HUES6 (cell line): ENCODE data around the gene DOCK9.

Source experiments
- H3K27ac ChIP-seq: 2 replicates; pipeline ENCODE4 v1.7.0; 2013; ENCODE audit warnings: low read depth, mild to moderate bottlenecking, low read length, inconsistent platforms
- H3K27me3 ChIP-seq: 2 replicates; pipeline ENCODE4 v1.6.1; 2013; ENCODE audit warnings: low read length; ENCODE audit not compliant: control insufficient read depth, insufficient read depth
- H3K36me3 ChIP-seq: 2 replicates; pipeline ENCODE4 v1.6.1; 2013; ENCODE audit warnings: low read length; ENCODE audit not compliant: control insufficient read depth, insufficient read depth
- H3K4me1 ChIP-seq: 2 replicates; pipeline ENCODE4 v1.6.1; 2013; ENCODE audit warnings: low read length; ENCODE audit not compliant: control insufficient read depth, insufficient read depth
- H3K4me3 ChIP-seq: 2 replicates; pipeline ENCODE4 v1.5.1; 2013; ENCODE audit warnings: low read depth, low read length
- H3K9ac ChIP-seq: one replicate; pipeline ENCODE4 v1.6.1; 2013; ENCODE audit warnings: mild to moderate bottlenecking, low read length
- H3K9me3 ChIP-seq: 2 replicates; pipeline ENCODE4 v1.6.1; 2013; ENCODE audit warnings: low read depth, low read length; ENCODE audit not compliant: control insufficient read depth, insufficient read depth

Gene DOCK9

DNA sequence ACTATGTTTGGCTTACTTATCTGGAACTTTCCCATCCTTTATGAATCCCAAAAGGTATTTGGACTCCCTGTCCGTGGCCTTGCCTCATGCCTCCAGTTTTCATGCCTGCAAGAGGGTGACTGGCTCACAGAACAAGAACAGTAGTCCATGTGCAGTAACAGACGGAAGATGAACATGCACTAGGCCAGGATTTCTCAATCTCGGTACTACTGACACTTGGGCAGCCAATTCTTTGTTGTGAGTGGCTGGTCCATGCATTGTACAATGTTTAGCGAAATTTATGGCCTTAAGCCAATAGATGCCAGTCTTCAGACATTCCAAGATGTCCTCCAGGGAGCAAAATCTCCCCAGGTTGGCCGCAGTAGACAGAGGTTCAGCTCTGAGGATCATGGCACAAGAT lies 61.9 kb downstream of the DOCK9 start:
- Histone ChIP-seq H3K27me3 (no peaks in the 10 kb centered on the region), H3K9ac (no peak overlapping the region), H3K27ac (no peak overlapping the region), H3K4me3 (no peak overlapping the region), H3K36me3 (no peaks in the 10 kb centered on the region), H3K4me1 (no peaks in the 10 kb centered on the region), H3K9me3 (no peaks in the 10 kb centered on the region)

DNA sequence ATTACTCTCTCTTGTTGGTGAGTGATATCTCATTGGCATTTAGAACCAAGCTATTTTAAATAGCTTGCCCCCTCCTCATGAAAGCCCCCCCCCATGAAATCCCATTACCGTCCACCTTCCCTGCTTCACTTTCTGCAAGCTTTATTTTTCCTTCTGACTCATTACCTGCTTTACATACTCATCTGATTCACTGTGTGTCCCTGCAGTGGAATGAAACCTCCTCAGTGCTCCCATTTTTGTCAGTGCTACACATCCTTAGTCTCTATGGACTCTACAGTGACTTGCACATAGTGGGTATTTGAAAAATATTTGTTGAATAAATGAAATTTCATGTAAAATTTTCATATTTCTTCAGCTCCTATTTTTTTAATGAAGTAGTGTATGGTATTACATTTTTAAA lies 62.3 kb downstream of the DOCK9 start:
- H3K27me3 ChIP-seq: no peaks in the 10 kb centered on the region
- H3K27ac ChIP-seq: no peak overlapping the region
- H3K4me1 ChIP-seq: peaks cover 4% of the 10 kb centered on the region; the same call in 1 of the 2 replicates
- no peaks in the 10 kb centered on the region for H3K36me3 ChIP-seq
- no peak overlapping the region for H3K4me3 ChIP-seq
- H3K9me3 ChIP-seq: no peaks in the 10 kb centered on the region
- no peak overlapping the region for H3K9ac ChIP-seq

DNA sequence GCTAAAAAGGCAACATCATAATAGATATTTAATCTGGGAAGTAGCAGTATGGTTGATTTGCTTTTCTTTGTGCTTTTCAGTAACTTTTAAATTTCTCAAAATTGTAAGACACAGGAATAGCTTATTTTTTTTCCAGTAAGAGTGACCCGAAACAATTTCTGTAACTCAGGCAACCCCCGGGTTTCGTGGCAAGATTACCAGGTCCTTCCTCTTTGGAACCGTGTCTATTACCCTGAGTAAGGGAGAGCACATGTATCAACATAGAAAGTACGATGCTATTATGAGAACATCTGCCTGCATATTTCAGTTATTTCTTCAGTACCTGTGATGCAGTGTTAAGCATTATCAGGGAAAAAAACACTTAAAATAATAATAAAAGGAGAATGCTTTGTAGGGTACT lies 64.1 kb downstream of the DOCK9 start:
- Histone ChIP-seq H3K9me3 (no peaks in the 10 kb centered on the region), H3K4me3 (no peak overlapping the region), H3K9ac (no peak overlapping the region), H3K27ac (no peak overlapping the region), H3K27me3 (no peaks in the 10 kb centered on the region), H3K4me1 (peaks cover 6% of the 10 kb centered on the region; the same call in 1 of the 2 replicates), H3K36me3 (no peaks in the 10 kb centered on the region)

DNA sequence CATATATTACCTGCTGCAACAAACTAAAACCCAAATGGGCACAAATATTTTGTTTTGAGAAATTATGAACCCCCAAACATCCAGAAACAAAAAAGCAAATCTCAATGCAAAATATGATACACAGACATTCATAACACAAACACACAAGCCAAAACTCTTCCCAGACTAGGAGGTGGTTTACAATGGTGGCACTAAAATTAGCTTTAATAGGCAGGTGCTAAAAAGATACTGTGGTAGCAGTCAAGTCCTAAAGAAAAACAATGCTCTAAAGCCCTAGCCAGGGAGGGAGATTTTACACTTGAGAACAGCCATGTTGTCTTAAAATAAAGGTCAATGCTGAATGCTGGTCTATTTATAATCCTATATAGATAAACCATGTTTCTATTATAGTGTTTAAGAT lies 65.0 kb downstream of the DOCK9 start:
- Histone ChIP-seq H3K9me3 (no peaks in the 10 kb centered on the region), H3K9ac (no peak overlapping the region), H3K4me3 (no peak overlapping the region), H3K27me3 (no peaks in the 10 kb centered on the region), H3K27ac (no peak overlapping the region), H3K4me1 (peaks cover 6% of the 10 kb centered on the region; the same call in 1 of the 2 replicates), H3K36me3 (no peaks in the 10 kb centered on the region)

DNA sequence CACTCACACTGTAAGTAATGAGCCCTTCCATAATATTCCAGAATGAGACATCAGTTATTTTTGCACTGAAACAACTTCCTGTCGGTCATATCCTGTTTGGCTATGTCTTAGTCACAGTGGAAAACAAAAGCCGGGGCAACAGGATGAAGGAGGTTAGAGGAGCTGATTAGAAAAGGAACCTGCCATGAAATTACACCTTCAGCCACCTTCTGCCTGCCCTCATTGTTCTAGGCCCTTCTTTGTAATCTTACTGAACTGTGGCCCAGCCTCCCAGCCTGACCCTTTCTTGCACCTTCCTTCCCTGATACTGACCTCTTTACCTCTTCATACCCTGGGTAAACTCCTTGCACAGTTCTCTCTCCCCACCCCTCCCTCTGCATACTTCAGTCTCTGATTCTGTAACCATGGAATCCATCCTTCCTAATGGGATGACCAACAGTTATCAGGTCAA lies 67.3 kb downstream of the DOCK9 start:
- Histone ChIP-seq H3K36me3 (no peaks in the 10 kb centered on the region), H3K9me3 (no peaks in the 10 kb centered on the region), H3K4me3 (no peak overlapping the region), H3K27me3 (no peaks in the 10 kb centered on the region), H3K9ac (no peak overlapping the region), H3K27ac (no peak overlapping the region), H3K4me1 (peaks cover 6% of the 10 kb centered on the region; the same call in 1 of the 2 replicates)

DNA sequence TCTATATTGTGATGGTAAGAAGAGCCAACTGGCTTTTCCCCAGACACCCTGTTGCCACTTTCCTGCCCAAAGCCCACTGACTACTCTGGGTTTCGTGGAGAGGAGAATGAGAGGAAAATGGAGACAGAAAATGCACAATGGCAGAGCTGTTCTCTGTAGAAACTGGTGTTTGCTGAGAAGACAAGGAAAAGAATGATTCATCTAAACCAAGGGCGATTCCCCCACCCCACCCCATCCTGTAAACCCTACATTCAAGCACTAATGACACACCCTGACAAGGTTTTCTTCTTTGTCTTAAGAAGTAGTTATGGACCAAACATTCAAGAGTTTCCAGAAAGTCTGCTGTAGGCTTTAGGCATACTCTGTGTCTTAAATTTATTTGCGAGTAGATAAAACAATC lies 68.8 kb downstream of the DOCK9 start:
- Histone ChIP-seq H3K27me3 (no peaks in the 10 kb centered on the region), H3K4me3 (no peak overlapping the region), H3K9me3 (no peaks in the 10 kb centered on the region), H3K4me1 (peaks cover 6% of the 10 kb centered on the region; the same call in 1 of the 2 replicates), H3K36me3 (no peaks in the 10 kb centered on the region), H3K27ac (no peak overlapping the region), H3K9ac (no peak overlapping the region)

DNA sequence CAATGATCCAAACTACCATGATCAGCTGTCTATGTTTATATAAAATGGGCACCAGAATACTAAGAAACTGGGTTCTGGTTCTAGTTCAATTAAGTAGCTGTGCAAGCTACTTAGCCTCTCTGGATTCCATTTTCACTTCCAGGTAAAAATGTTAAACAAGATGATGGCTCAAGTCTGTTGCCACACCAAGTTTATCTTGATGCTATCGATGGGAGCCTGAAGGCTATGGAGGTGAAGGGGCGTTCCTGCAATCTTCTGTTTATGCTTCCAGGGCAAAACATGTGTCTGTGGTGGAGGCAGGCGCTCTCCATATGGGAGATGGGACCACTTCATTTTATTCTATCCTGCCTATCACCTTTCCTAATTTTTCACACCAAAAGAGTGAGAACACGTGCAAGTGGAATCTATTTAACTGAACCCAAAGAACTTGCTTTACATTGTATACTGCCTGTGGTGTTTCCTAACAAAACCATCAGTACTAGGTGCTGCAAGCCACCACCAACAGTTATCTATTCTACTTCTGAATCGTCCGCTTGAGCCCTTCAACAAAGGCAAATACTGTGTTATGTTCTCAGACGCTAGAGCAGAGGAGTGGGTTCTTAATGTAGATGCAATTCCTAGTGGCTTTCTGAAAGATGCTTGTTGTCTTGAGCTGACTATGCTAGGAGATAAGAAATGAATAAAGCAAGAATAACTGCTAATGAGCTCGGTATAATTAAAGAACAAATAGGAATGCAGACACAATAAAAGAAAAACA lies 70.9 kb downstream of the DOCK9 start:
- Histone ChIP-seq H3K9me3 (no peaks in the 10 kb centered on the region), H3K4me3 (no peak overlapping the region), H3K36me3 (no peaks in the 10 kb centered on the region), H3K27ac (no peak overlapping the region), H3K4me1 (peaks cover 6% of the 10 kb centered on the region; the same call in 1 of the 2 replicates), H3K27me3 (no peaks in the 10 kb centered on the region), H3K9ac (no peak overlapping the region)

DNA sequence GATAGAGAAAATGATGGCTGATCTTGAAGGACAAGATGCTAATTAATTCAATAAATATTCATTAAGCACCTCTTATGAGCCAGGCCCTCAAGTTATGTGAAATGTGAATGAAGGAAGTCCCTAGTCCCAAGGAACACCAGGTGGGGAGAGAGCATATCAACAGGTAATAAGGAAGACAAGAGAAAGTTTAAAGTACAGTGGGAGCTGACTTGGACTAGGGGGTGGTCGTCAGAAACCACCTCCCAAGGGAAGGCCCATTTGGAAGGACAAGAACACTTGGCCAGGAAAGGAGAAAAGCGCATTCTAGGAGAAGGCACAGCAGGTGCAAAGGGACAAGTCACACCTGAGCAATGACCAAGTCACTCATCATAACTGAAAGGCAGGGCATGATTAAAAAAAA lies 72.7 kb downstream of the DOCK9 start:
- Histone ChIP-seq H3K4me1 (no peaks in the 10 kb centered on the region), H3K27me3 (no peaks in the 10 kb centered on the region), H3K9ac (no peak overlapping the region), H3K27ac (no peak overlapping the region), H3K36me3 (no peaks in the 10 kb centered on the region), H3K4me3 (no peak overlapping the region), H3K9me3 (no peaks in the 10 kb centered on the region)

DNA sequence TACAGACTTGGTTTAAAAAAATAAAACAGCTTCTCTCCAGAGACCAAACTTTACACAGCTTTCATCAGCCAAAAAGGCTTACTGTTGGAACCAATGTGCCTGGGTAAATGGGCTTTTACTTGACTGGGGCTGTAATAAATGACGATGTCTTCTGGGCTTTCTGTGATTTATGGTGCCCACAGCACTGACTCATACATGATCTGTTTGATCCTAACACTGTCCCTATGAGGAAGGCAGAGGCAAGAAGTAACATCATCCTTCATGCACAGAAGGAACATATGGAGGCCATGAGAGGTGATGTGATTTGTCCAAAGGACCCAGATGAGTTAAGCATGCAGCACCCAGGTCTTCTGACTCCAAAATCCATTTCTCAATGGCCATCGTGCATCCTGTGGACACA lies 77.4 kb downstream of the DOCK9 start:
- H3K4me1 ChIP-seq: no peaks in the 10 kb centered on the region

DNA sequence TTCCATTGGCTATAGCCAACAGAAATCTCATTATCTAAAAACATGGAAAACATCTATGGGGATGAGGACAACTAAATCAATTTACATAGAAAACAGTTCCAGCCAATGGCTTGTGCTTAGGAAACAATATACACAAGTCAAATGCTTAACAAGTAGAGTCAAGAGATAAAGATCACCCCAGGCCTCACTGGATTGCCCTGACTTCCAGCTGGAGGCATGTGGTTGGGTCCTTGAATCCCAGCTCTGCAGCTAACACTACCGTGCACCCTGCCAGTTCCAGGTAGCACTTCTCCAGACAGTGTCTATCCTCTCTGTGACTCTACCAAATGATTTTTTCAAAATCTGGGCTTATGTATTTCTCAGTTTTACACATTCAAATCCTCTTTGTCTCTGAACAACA lies 80.2 kb downstream of the DOCK9 start:
- Histone ChIP-seq H3K4me3 (no peak overlapping the region), H3K9ac (no peak overlapping the region), H3K27me3 (no peaks in the 10 kb centered on the region), H3K36me3 (no peaks in the 10 kb centered on the region), H3K9me3 (no peaks in the 10 kb centered on the region), H3K4me1 (peaks cover 4% of the 10 kb centered on the region), H3K27ac (no peak overlapping the region)

More for the DNA sequence above, 77.4 kb downstream of the DOCK9 start:
- no peak overlapping the region for H3K4me3 ChIP-seq
- no peak overlapping the region for H3K9ac ChIP-seq
- H3K36me3 ChIP-seq: no peaks in the 10 kb centered on the region
- H3K27me3 ChIP-seq: no peaks in the 10 kb centered on the region
- H3K9me3 ChIP-seq: no peaks in the 10 kb centered on the region
- H3K27ac ChIP-seq: no peak overlapping the region

DNA sequence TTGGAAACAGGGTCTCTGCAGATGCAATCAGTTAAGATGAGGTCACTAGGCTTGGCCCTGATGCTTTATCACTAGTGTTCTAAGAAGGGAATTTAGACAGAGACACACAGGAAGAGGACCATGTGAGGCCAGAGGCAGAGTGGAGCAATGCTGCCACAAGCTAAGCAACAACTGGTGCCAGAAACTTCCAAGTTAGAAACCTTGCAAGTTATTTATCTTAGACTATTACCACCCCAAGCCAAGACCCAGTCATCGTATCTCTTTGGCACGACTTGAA lies 81.1 kb downstream of the DOCK9 start:
- H3K4me3 ChIP-seq: no peak overlapping the region
- no peak overlapping the region for H3K9ac ChIP-seq
- H3K36me3 ChIP-seq: no peaks in the 10 kb centered on the region
- H3K4me1 ChIP-seq: peaks cover 12% of the 10 kb centered on the region
- no peaks in the 10 kb centered on the region for H3K27me3 ChIP-seq
- H3K9me3 ChIP-seq: no peaks in the 10 kb centered on the region
- no peak overlapping the region for H3K27ac ChIP-seq
